Thyroid gland (tissue), 4 donors: ENCODE results near the gene KLF9.

ENCODE experiments used
- CTCF ChIP-seq, 6 experiments: fragments of 200-600 bp in 3 of 6; fragments of 450-650 bp in 3 of 6; sonication (generic) in 3 of 6; IDR thresholded peaks; one replicate each; pipeline ENCODE4 v1.5.1; 2016 to 2019; ENCODE audit warnings: antibody characterized with exemption in 6 of 6, mild to moderate bottlenecking in 2 of 6, inconsistent platforms in 1 of 6, moderate library complexity in 1 of 6
- POLR2A ChIP-seq, 2 donors: fragments of 450-650 bp; IDR thresholded peaks; one replicate each; pipeline ENCODE4 v1.6.1; 2017; ENCODE audit warnings: antibody characterized with exemption in 2 of 2, mild to moderate bottlenecking in 2 of 2, moderate library complexity in 1 of 2

- TF ChIP-seq CTCF (IDR thresholded peaks at IDR 0.05) (no peak), POLR2A (IDR thresholded peaks at IDR 0.05) (no peak)
Measured at GRCh38 chr9:70449461-70449860, 35.0 kb upstream of the KLF9 start.
